SHP77 treated with DMSO at 0.1 percent for 48 hours (cell line): ENCODE data around the gene NODAL.

ENCODE experiments used
- DNase-seq: peaks from one replicate; lab custom pipeline; 2025; lab: John Stamatoyannopoulos, UW

NODAL gene

GRCh38 chr10:70432561-70433263 is 8.8 kb downstream of the NODAL start:
- DNase-seq = no peak

- no peak for DNase-seq
Measured at GRCh38 chr10:70432101-70432500, 9.4 kb downstream of the NODAL start.

- no peak for DNase-seq
Measured at GRCh38 chr10:70430493-70431445, 10.7 kb downstream of the NODAL start.

- no peak for DNase-seq
Measured at GRCh38 chr10:70426823-70427222, 14.7 kb downstream of the NODAL start.

GRCh38 chr10:70425096-70425495 is 16.4 kb downstream of the NODAL start:
- no peak for DNase-seq

- no peak for DNase-seq
Measured at GRCh38 chr10:70424320-70424719, 17.2 kb downstream of the NODAL start.

GRCh38 chr10:70418713-70419112 is 22.8 kb downstream of the NODAL start:
- DNase-seq = no peak

GRCh38 chr10:70418229-70418628 is 23.3 kb downstream of the NODAL start:
- DNase-seq = no peak

GRCh38 chr10:70417568-70417967 is 23.9 kb downstream of the NODAL start:
- no peak for DNase-seq

- DNase-seq = no peak
Measured at GRCh38 chr10:70412356-70412755, 29.1 kb downstream of the NODAL start.

GRCh38 chr10:70410608-70411007 is 30.9 kb downstream of the NODAL start:
- DNase-seq = no peak

GRCh38 chr10:70409772-70410171 is 31.7 kb downstream of the NODAL start:
- DNase-seq = no peak

GRCh38 chr10:70405037-70405824 is 36.2 kb downstream of the NODAL start:
- no peak for DNase-seq

GRCh38 chr10:70404787-70405036 is 36.8 kb downstream of the NODAL start:
- DNase-seq = no peak

- peak; percentile 35 for DNase-seq
Measured at GRCh38 chr10:70404036-70404786, 37.3 kb downstream of the NODAL start, which contains the start of gene EIF4EBP2. Gene EIF4EBP2, plus strand, starts transcription at chr10:70404145. Its CDS starts 257 bp downstream, at chr10:70404402.

GRCh38 chr10:70403483-70404035 is 37.9 kb downstream of the NODAL start:
- DNase-seq = no peak

GRCh38 chr10:70399177-70399576 is 42.3 kb downstream of the NODAL start:
- no peak for DNase-seq

- no peak for DNase-seq
Measured at GRCh38 chr10:70396140-70396539, 45.3 kb downstream of the NODAL start.

- no peak for DNase-seq
Measured at GRCh38 chr10:70391654-70392053, 49.8 kb downstream of the NODAL start.
